Neural progenitor cell (in vitro differentiated cells): ENCODE measurements around the gene RRP7A. TPM values are rescaled to one million over a fixed set of nuclear protein-coding genes. Genes with fewer than 3 reads are reported as not detected.
"Not testable (repeated sequence)": the region's sequence is repeated elsewhere in the genome, so short reads cannot be mapped to it uniquely, and the experiment has no call there.

Experiments
- DNase-seq: peaks from one replicate; pipeline ENCODE4 v3.0.0-alpha.2; 2016; ENCODE audit warnings: low spot score
- H2AFZ ChIP-seq: fragments of 200-600 bp; sonication (generic); replicated peaks from 2 replicates; pipeline ENCODE4 v1.6.1; 2016; ENCODE audit warnings: antibody characterized with exemption
- H3F3A ChIP-seq: fragments of 200-600 bp; sonication (generic); 2 replicates; pipeline ENCODE4 v1.6.1; 2016; ENCODE audit warnings: antibody characterized with exemption, low read depth
- H3K27ac ChIP-seq: fragments of 200-600 bp; sonication (generic); 2 replicates; pipeline ENCODE4 v1.5.1; 2016; ENCODE audit warnings: mild to moderate bottlenecking
- H3K27me3 ChIP-seq: fragments of 200-600 bp; sonication (generic); 2 replicates; pipeline ENCODE4 v1.6.1; 2016; ENCODE audit warnings: mild to moderate bottlenecking, moderate library complexity
- H3K36me3 ChIP-seq: fragments of 200-600 bp; sonication (generic); 2 replicates; pipeline ENCODE4 v1.5.1; 2016
- H3K4me1 ChIP-seq: fragments of 200-600 bp; sonication (generic); 2 replicates; pipeline ENCODE4 v1.6.1; 2016; ENCODE audit warnings: mixed run types
- H3K4me2 ChIP-seq: fragments of 200-600 bp; sonication (generic); 2 replicates; pipeline ENCODE4 v1.6.1; 2016
- H3K4me3 ChIP-seq: fragments of 200-600 bp; sonication (generic); 2 replicates; pipeline ENCODE4 v1.5.1; 2016
- H3K79me2 ChIP-seq: fragments of 200-600 bp; sonication (generic); 2 replicates; pipeline ENCODE4 v1.6.1; 2016; ENCODE audit warnings: low read depth
- H3K9ac ChIP-seq: fragments of 200-600 bp; sonication (generic); 2 replicates; pipeline ENCODE4 v1.6.1; 2016
- H3K9me3 ChIP-seq: fragments of 200-600 bp; sonication (generic); 2 replicates; pipeline ENCODE4 v1.5.1; 2016; ENCODE audit warnings: low read depth
- H4K20me1 ChIP-seq: fragments of 200-600 bp; sonication (generic); 2 replicates; pipeline ENCODE4 v1.6.1; 2016; ENCODE audit warnings: low read depth
- H3K27ac Mint-ChIP-seq: 3 replicates; pipeline ENCODE4 v1.8.0; 2021; ENCODE audit warnings: mixed read lengths
- H3K27me3 Mint-ChIP-seq: 2 replicates; pipeline ENCODE4 v1.8.0; 2022; ENCODE audit warnings: low read depth, mild to moderate bottlenecking, inconsistent platforms, moderate library complexity, mixed read lengths; ENCODE audit not compliant: insufficient read depth
- H3K36me3 Mint-ChIP-seq: 3 replicates; pipeline ENCODE4 v1.8.0; 2021; ENCODE audit warnings: mixed read lengths
- H3K4me1 Mint-ChIP-seq: 3 replicates; pipeline ENCODE4 v1.8.0; 2021; ENCODE audit warnings: mixed read lengths
- H3K4me3 Mint-ChIP-seq: 3 replicates; pipeline ENCODE4 v1.8.0; 2021; ENCODE audit warnings: mild to moderate bottlenecking, moderate library complexity, mixed read lengths
- H3K9me3 Mint-ChIP-seq: 3 replicates; pipeline ENCODE4 v1.8.0; 2020; ENCODE audit warnings: mixed read lengths
- CTCF ChIP-seq: fragments of 200-600 bp; sonication (generic); IDR thresholded peaks from 2 replicates; pipeline ENCODE4 v1.5.1; 2017; ENCODE audit warnings: antibody characterized with exemption, mild to moderate bottlenecking
- EZH2 ChIP-seq: fragments of 200-600 bp; sonication (generic); IDR thresholded peaks from 2 replicates; pipeline ENCODE4 v1.6.1; 2017; ENCODE audit warnings: antibody characterized with exemption, mild to moderate bottlenecking, moderate library complexity
- EZH2phosphoT487 ChIP-seq: fragments of 200-600 bp; sonication (generic); IDR thresholded peaks from 2 replicates; pipeline ENCODE4 v1.6.1; 2017; ENCODE audit warnings: antibody characterized with exemption
- total RNA-seq: library from RNA; depleted of rRNA; stranded (reverse); fragments of >200 nt; gene quantifications from 2 replicates; pipeline ENCODE4 v1.2.3, GENCODE V29; 2015; ENCODE audit warnings: low replicate concordance

RRP7A gene
- total RNA-seq, 1 donor from 2014 or later = 15.2 TPM

GRCh38 chr22:42500836-42501179, 18.8 kb downstream of the RRP7A start:
- no peaks in the 10 kb centered on the region for H3K36me3 Mint-ChIP-seq
- H3K4me3 Mint-ChIP-seq = no peak overlapping the region
- Histone ChIP-seq H3K36me3 (no peaks in the 10 kb centered on the region), H3K4me2 (peak overlapping the region; percentile 35), H4K20me1 (no peaks in the 10 kb centered on the region), H3K79me2 (no peaks in the 10 kb centered on the region), H3K9ac (no peak overlapping the region), H3K4me3 (no peak overlapping the region), H3K9me3 (no peaks in the 10 kb centered on the region), H3F3A (peaks cover 14% of the 10 kb centered on the region), H3K27me3 (no peaks in the 10 kb centered on the region), H3K4me1 (no peaks in the 10 kb centered on the region), H2AFZ (no peak overlapping the region), H3K27ac (no peak overlapping the region)
- DNase-seq = no peak
- no peak overlapping the region for H3K27ac Mint-ChIP-seq
- peaks cover 31% of the 10 kb centered on the region for H3K4me1 Mint-ChIP-seq
- no peaks in the 10 kb centered on the region for H3K9me3 Mint-ChIP-seq
- no peak for TF ChIP-seq EZH2
- no peak for TF ChIP-seq EZH2phosphoT487
- TF ChIP-seq CTCF = no peak
- H3K27me3 Mint-ChIP-seq = peaks cover 5% of the 10 kb centered on the region

- Histone ChIP-seq H3K79me2 (no peaks in the 10 kb centered on the region), H3K4me1 (no peaks in the 10 kb centered on the region), H3K4me2 (peak overlapping the region; percentile 35), H3K36me3 (no peaks in the 10 kb centered on the region), H3F3A (peaks cover 14% of the 10 kb centered on the region), H2AFZ (no peak overlapping the region), H3K27me3 (no peaks in the 10 kb centered on the region), H3K4me3 (peak overlapping the region; percentile 9), H3K9ac (no peak overlapping the region), H3K9me3 (no peaks in the 10 kb centered on the region), H3K27ac (no peak overlapping the region), H4K20me1 (no peaks in the 10 kb centered on the region)
- DNase-seq = peak; percentile 88
- peaks cover 5% of the 10 kb centered on the region for H3K27me3 Mint-ChIP-seq
- H3K9me3 Mint-ChIP-seq = no peaks in the 10 kb centered on the region
- H3K36me3 Mint-ChIP-seq = no peaks in the 10 kb centered on the region
- TF ChIP-seq EZH2phosphoT487 (no peak), EZH2 (no peak), CTCF (no peak)
- no peak overlapping the region for H3K4me3 Mint-ChIP-seq
- no peak overlapping the region for H3K27ac Mint-ChIP-seq
- H3K4me1 Mint-ChIP-seq = peaks cover 36% of the 10 kb centered on the region
Observed at GRCh38 chr22:42500161-42500835, 19.3 kb downstream of the RRP7A start.

DNA sequence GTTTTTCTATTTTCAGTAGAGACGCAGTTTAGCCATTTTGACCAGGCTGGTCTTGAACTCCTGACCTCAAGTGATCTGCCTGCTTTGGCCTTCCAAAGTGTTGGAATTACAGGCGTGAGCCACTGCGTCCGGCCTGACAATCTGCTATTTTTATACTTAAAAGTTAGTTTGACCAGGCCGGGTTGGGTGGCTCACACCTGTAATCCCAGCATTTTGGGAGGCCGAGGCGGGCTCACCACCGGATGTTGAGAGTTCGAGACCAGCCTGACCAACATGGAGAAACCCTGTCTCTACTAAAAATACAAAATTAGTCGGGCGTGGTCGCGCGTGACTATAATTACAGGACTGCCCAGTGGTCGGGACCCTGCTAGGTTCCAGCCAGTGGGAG, 19.8 kb downstream of the RRP7A start:
- H3K9me3 ChIP-seq, H3K4me3 Mint-ChIP-seq, H3K27ac Mint-ChIP-seq, H3K27me3 Mint-ChIP-seq, H3K9ac ChIP-seq, H3K79me2 ChIP-seq, H2AFZ ChIP-seq, DNase-seq, H3K36me3 ChIP-seq, H3K4me2 ChIP-seq, H3K36me3 Mint-ChIP-seq, H3K27me3 ChIP-seq, H3K9me3 Mint-ChIP-seq, H4K20me1 ChIP-seq, H3K4me1 ChIP-seq, H3K27ac ChIP-seq: not testable (repeated sequence)
- peaks cover 38% of the 10 kb centered on the region for H3K4me1 Mint-ChIP-seq
- Histone ChIP-seq H3F3A (peaks cover 14% of the 10 kb centered on the region), H3K4me3 (peak overlapping the region; percentile 9)

- H3K9me3 ChIP-seq, H3K27me3 ChIP-seq, H3K27ac ChIP-seq, H3K36me3 Mint-ChIP-seq, H3K9ac ChIP-seq, H3K36me3 ChIP-seq, DNase-seq, H4K20me1 ChIP-seq, H3K9me3 Mint-ChIP-seq, H3K4me1 ChIP-seq, H3K79me2 ChIP-seq, H3K4me2 ChIP-seq, H3K4me3 Mint-ChIP-seq, H3K27ac Mint-ChIP-seq, H3K4me3 ChIP-seq: not testable (repeated sequence)
- Histone ChIP-seq H3F3A (peaks cover 30% of the 10 kb centered on the region), H2AFZ (peak overlapping the region; percentile 26)
- peaks cover 55% of the 10 kb centered on the region for H3K4me1 Mint-ChIP-seq
- peaks cover 16% of the 10 kb centered on the region for H3K27me3 Mint-ChIP-seq
Observed at GRCh38 chr22:42495533-42496141, 24.0 kb downstream of the RRP7A start.
